PFSK-1 (cell line): ENCODE measurements around the gene SLC5A12.

Source experiments
- FOXP2 ChIP-seq: optimal IDR thresholded peaks from 2 replicates; pipeline ENCODE3; 2011; ENCODE audit warnings: borderline replicate concordance, control low read depth, inconsistent platforms; ENCODE audit not compliant: insufficient read depth; ENCODE audit errors: extremely low read length, extremely low read depth
- POLR2AphosphoS5 ChIP-seq: IDR thresholded peaks from 2 replicates; pipeline ENCODE4 v1.6.1; 2012; ENCODE audit warnings: low read depth, mild to moderate bottlenecking, control low read depth, low read length, moderate library complexity
- SIN3A ChIP-seq: IDR thresholded peaks from 2 replicates; pipeline ENCODE4 v1.6.1; 2012; ENCODE audit warnings: mild to moderate bottlenecking, low read length, moderate library complexity, borderline replicate concordance; ENCODE audit not compliant: insufficient read depth
- TAF1 ChIP-seq: IDR thresholded peaks from 2 replicates; pipeline ENCODE4 v1.6.1; 2012; ENCODE audit warnings: low read length, control low read depth, borderline replicate concordance; ENCODE audit not compliant: insufficient read depth
- TF ChIP-seq, protein P1 (sequence below), 2 experiments: IDR thresholded peaks; 2 replicates each; pipeline versions ENCODE4 v1.6.1 to v1.8.0; 2011 to 2012; ENCODE audit warnings: low read depth in 2 of 2, low read length in 2 of 2, control low read depth in 1 of 2, inconsistent platforms in 1 of 2, mild to moderate bottlenecking in 1 of 2, moderate library complexity in 1 of 2; ENCODE audit not compliant: insufficient read depth in 1 of 2

SLC5A12 gene

DNA sequence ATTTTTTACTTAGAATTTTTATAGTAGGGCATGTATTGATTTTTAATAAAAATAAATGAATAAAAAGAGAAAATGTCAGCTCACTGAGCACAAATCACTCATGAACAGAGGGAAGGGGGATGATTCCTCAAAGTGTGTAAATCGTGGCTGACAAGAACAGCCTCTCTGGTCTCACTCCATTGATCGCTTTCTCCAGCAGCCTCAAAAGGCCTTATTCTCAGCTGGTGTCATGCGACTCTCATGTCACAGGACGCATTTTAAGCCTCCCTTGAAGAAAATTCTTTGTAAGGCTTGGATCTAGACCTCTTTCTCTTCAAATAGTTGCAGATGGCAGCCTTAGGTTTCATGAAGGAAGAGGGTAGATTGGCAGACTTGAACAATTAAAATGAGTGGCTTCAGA lies 33.9 kb upstream of the SLC5A12 start:
- TF ChIP-seq FOXP2 (no peak), TAF1 (no peak), POLR2AphosphoS5 (no peak), SIN3A (no peak)
- TF ChIP-seq, protein P1, sequence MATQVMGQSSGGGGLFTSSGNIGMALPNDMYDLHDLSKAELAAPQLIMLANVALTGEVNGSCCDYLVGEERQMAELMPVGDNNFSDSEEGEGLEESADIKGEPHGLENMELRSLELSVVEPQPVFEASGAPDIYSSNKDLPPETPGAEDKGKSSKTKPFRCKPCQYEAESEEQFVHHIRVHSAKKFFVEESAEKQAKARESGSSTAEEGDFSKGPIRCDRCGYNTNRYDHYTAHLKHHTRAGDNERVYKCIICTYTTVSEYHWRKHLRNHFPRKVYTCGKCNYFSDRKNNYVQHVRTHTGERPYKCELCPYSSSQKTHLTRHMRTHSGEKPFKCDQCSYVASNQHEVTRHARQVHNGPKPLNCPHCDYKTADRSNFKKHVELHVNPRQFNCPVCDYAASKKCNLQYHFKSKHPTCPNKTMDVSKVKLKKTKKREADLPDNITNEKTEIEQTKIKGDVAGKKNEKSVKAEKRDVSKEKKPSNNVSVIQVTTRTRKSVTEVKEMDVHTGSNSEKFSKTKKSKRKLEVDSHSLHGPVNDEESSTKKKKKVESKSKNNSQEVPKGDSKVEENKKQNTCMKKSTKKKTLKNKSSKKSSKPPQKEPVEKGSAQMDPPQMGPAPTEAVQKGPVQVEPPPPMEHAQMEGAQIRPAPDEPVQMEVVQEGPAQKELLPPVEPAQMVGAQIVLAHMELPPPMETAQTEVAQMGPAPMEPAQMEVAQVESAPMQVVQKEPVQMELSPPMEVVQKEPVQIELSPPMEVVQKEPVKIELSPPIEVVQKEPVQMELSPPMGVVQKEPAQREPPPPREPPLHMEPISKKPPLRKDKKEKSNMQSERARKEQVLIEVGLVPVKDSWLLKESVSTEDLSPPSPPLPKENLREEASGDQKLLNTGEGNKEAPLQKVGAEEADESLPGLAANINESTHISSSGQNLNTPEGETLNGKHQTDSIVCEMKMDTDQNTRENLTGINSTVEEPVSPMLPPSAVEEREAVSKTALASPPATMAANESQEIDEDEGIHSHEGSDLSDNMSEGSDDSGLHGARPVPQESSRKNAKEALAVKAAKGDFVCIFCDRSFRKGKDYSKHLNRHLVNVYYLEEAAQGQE (IDR thresholded peaks at IDR 0.05; ENCODE audit: insufficient read depth in 1 of 2, low read depth in 2 of 2, low read length in 2 of 2), result no peak

DNA sequence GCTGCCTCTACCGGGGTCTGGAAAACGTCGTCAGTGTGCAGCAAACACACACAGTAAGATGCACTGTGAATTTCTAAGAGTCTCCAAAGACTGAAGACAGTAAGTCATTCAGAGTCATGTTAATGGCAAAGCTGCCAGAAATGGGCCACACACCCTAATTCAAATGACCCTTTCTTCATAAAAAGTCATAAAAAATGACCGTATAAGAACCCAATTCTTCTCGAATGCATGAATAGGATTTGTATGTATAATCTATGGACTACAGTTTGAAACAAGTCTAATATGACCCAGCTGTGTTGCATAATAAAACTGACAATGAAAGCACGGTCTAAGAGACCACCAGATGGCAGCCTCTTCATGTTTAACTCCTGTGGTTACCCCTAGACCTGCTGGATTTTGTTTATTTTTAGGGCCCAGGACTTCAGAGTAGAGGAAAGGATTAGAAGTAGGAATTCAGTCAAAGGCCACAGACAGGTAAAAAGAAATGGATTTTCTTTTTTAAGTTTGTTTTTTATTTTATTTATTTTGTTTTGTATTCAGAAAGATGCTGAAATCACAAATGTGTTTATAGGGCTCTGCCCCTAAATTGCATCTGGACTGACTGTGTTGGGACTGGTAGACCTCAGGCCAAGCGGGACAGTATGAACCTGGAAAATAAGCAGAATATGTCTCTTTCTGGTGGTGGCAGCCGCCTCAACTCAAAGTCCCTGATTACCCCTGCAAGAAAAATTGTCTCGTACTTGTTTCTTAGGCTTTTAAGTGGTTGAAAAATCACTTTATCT lies 32.1 kb upstream of the SLC5A12 start:
- TF ChIP-seq, protein P1 (IDR thresholded peaks at IDR 0.05; ENCODE audit: insufficient read depth in 1 of 2, low read depth in 2 of 2, low read length in 2 of 2), result no peak
- TF ChIP-seq FOXP2 (no peak), POLR2AphosphoS5 (no peak), TAF1 (no peak), SIN3A (no peak)

DNA sequence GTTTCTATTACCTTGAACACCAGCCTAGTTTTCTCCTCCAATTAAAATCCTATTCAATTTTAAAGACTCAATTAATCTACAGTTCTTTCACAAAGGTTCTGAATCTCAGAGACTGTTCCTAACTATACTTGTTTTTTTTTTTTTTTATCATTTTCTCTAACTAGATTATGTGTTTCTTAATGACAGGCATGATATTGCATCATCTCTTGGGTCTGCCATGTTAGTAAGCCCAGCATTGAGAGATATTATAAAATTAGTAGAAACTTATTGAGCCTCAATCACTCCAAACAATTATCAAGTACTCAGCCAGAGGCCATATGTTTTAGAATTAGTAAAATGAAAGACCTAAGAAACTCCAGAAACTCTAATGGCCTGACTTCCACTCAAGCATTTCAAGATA lies 28.1 kb upstream of the SLC5A12 start:
- TF ChIP-seq, protein P1 (IDR thresholded peaks at IDR 0.05; ENCODE audit: insufficient read depth in 1 of 2, low read depth in 2 of 2, low read length in 2 of 2), result no peak
- TF ChIP-seq SIN3A (no peak), POLR2AphosphoS5 (no peak), TAF1 (no peak), FOXP2 (no peak)

DNA sequence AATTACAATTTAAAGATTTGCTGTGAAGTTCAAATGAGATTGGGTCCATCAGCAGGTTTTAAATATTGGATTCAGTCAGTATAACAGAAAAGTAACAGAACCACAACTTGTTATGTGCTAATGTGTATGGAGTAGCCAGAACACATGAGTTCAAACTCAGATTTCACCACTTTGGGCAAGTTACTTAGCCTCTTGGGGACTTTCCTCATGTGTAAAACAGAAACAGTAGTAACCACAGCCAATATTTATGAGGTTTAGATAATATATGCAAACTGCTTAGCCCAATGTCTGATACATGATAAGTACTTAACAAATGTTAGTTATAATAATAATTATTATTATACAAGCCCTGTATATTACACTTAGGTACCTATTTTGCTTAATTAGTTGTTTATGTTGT lies 21.8 kb upstream of the SLC5A12 start:
- TF ChIP-seq, protein P1 (IDR thresholded peaks at IDR 0.05; ENCODE audit: insufficient read depth in 1 of 2, low read depth in 2 of 2, low read length in 2 of 2), result no peak
- TF ChIP-seq POLR2AphosphoS5, result no peak
- TF ChIP-seq TAF1, result no peak
- TF ChIP-seq SIN3A, result no peak
- TF ChIP-seq FOXP2, result no peak
